OCI-LY1 (cell line): ENCODE results near the gene DNAJC7.

ENCODE experiments used
- H2AFZ ChIP-seq: fragments of 200-600 bp; sonication (generic), shearing (Covaris generic); 2 replicates; pipeline ENCODE4 v1.6.0; 2014; ENCODE audit warnings: antibody characterized with exemption, mild to moderate bottlenecking, low read length
- H3F3A ChIP-seq: fragments of 200-600 bp; sonication (generic), shearing (Covaris generic); 2 replicates; pipeline ENCODE4 v1.6.0; 2014; ENCODE audit warnings: mild to moderate bottlenecking, antibody characterized with exemption, low read length, moderate library complexity; ENCODE audit not compliant: insufficient read depth
- H3K27ac ChIP-seq: fragments of 200-600 bp; sonication (generic); 2 replicates; pipeline ENCODE4 v1.5.1; 2014; ENCODE audit warnings: low read length, mixed run types, mild to moderate bottlenecking, low read depth; ENCODE audit not compliant: poor library complexity, severe bottlenecking
- H3K27me3 ChIP-seq: fragments of 200-600 bp; sonication (generic); 2 replicates; pipeline ENCODE4 v1.6.0; 2014; ENCODE audit warnings: antibody characterized with exemption, mild to moderate bottlenecking, low read length, moderate library complexity; ENCODE audit not compliant: insufficient read depth
- H3K36me3 ChIP-seq: fragments of 200-600 bp; sonication (generic); 2 replicates; pipeline ENCODE4 v1.6.1; 2014; ENCODE audit warnings: mild to moderate bottlenecking, antibody characterized with exemption, low read length, moderate library complexity, mixed read lengths; ENCODE audit not compliant: insufficient read depth
- H3K4me1 ChIP-seq: fragments of 200-600 bp; sonication (generic); 2 replicates; pipeline ENCODE4 v1.5.1; 2014; ENCODE audit warnings: mild to moderate bottlenecking, low read length, moderate library complexity; ENCODE audit not compliant: insufficient read depth, severe bottlenecking
- H3K4me2 ChIP-seq: fragments of 200-600 bp; sonication (generic), shearing (Covaris generic); 2 replicates; pipeline ENCODE4 v1.6.1; 2014; ENCODE audit warnings: low read length
- H3K4me3 ChIP-seq: fragments of 200-600 bp; sonication (generic); 2 replicates; pipeline ENCODE4 v1.5.1; 2014; ENCODE audit warnings: low read length, low read depth, mild to moderate bottlenecking, mixed read lengths; ENCODE audit not compliant: poor library complexity, severe bottlenecking
- H3K79me2 ChIP-seq: fragments of 200-600 bp; shearing (Covaris generic); 2 replicates; pipeline ENCODE4 v1.6.1; 2016; ENCODE audit warnings: mixed run types, low read length, mixed read lengths; ENCODE audit not compliant: insufficient read depth
- H3K9ac ChIP-seq: fragments of 200-600 bp; sonication (generic), shearing (Covaris generic); 2 replicates; pipeline ENCODE4 v1.6.1; 2014; ENCODE audit warnings: mild to moderate bottlenecking, low read length, mixed read lengths
- H3K9me2 ChIP-seq: fragments of 200-600 bp; sonication (generic), shearing (Covaris generic); 2 replicates; pipeline ENCODE4 v1.6.1; 2014; ENCODE audit warnings: low read depth, mild to moderate bottlenecking, low read length, mixed read lengths
- H3K9me3 ChIP-seq: fragments of 200-600 bp; shearing (Covaris generic); 2 replicates; pipeline ENCODE4 v1.6.1; 2014; ENCODE audit warnings: low read length, mixed read lengths
- H4K20me1 ChIP-seq: fragments of 200-600 bp; sonication (generic), shearing (Covaris generic); 2 replicates; pipeline ENCODE4 v1.6.0; 2016; ENCODE audit warnings: mild to moderate bottlenecking, low read length; ENCODE audit not compliant: insufficient read depth
- EZH2 ChIP-seq: fragments of 200-600 bp; sonication (generic), shearing (Covaris generic); IDR thresholded peaks from 2 replicates; pipeline ENCODE4 v1.8.0; 2017; ENCODE audit warnings: borderline replicate concordance, mixed run types, mild to moderate bottlenecking, antibody characterized with exemption, low read length, moderate library complexity, mixed read lengths
- TF ChIP-seq, protein P1 (sequence below): fragments of 200-600 bp; sonication (generic), shearing (Covaris generic); IDR thresholded peaks from 2 replicates; pipeline ENCODE4 v1.5.1; 2017; ENCODE audit warnings: mild to moderate bottlenecking, antibody characterized with exemption, low read length, moderate library complexity, mixed read lengths

DNAJC7 gene

DNA sequence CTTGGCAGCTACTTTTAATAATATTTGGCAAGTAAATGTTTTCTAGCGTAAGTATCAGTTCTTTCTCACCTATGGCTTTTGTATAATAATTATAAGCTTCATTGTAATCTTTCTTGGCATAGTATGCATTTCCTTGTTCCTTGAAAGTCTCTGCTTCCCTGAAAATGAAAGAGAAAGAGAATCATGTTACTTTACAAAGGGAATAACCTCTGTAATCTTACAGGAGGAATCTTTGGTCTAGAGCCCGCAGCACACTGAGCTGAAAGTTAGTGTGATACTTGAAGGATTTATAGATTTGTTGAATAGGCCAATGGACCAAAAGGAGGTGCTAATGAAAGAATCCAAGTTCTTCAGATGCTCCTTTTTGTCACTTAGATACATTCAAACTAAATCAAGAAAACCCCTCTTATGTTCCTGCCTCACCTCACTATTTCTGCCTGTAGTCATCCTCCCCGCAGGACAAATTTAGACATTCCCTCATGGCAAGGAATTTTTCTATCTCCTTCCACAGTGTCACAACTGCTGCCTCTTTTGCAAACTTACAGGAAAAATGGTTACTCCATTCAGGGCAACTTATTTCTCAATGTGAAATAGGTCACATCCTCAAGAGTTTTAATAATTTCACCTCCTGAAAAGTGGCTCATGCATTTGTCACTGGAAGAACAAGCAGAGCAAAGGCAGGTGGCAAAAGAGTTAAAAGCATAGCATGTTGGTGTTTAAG is 16.7 kb downstream of the DNAJC7 start:
- Histone ChIP-seq H3K4me3 (no peak overlapping the region), H3K9me2 (no peaks in the 10 kb centered on the region), H3K9ac (no peak overlapping the region), H4K20me1 (no peaks in the 10 kb centered on the region), H3K27ac (no peak overlapping the region), H3K36me3 (peaks cover 71% of the 10 kb centered on the region), H3K79me2 (peaks cover 47% of the 10 kb centered on the region), H3K4me2 (no peak overlapping the region), H3K9me3 (no peaks in the 10 kb centered on the region), H3K27me3 (no peaks in the 10 kb centered on the region), H2AFZ (no peak overlapping the region), H3F3A (no peaks in the 10 kb centered on the region), H3K4me1 (peaks cover 18% of the 10 kb centered on the region)
- TF ChIP-seq, protein P1, sequence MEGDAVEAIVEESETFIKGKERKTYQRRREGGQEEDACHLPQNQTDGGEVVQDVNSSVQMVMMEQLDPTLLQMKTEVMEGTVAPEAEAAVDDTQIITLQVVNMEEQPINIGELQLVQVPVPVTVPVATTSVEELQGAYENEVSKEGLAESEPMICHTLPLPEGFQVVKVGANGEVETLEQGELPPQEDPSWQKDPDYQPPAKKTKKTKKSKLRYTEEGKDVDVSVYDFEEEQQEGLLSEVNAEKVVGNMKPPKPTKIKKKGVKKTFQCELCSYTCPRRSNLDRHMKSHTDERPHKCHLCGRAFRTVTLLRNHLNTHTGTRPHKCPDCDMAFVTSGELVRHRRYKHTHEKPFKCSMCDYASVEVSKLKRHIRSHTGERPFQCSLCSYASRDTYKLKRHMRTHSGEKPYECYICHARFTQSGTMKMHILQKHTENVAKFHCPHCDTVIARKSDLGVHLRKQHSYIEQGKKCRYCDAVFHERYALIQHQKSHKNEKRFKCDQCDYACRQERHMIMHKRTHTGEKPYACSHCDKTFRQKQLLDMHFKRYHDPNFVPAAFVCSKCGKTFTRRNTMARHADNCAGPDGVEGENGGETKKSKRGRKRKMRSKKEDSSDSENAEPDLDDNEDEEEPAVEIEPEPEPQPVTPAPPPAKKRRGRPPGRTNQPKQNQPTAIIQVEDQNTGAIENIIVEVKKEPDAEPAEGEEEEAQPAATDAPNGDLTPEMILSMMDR, result no peak
- TF ChIP-seq EZH2, result no peak

DNA sequence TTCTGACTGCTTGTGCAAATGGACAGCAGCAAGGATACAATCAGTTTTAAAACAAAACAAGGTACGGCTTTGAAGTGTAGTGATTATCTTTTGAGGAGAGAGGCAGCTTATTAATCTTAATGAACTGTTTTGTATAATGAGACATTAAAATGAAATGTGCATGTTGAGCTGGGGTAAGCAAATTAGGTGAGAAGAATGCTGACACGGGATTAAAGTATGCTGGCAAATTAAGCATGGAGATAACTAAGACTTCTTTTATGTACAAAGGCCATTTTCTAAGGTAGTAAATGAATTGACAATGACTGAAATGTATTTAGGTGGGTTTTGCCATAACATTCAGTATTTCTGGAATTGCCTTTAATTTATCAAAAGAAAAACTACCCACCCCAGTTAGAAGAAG is 18.7 kb downstream of the DNAJC7 start:
- Histone ChIP-seq H3K9ac (no peak overlapping the region), H3K27ac (no peak overlapping the region), H3K36me3 (peaks cover 87% of the 10 kb centered on the region), H3F3A (no peaks in the 10 kb centered on the region), H3K79me2 (peaks cover 26% of the 10 kb centered on the region), H3K9me3 (no peaks in the 10 kb centered on the region), H3K4me1 (peaks cover 18% of the 10 kb centered on the region), H4K20me1 (no peaks in the 10 kb centered on the region), H2AFZ (no peak overlapping the region), H3K4me3 (no peak overlapping the region), H3K9me2 (no peaks in the 10 kb centered on the region), H3K27me3 (no peaks in the 10 kb centered on the region), H3K4me2 (no peak overlapping the region)
- TF ChIP-seq EZH2, result no peak
- TF ChIP-seq, protein P1, result no peak

DNA sequence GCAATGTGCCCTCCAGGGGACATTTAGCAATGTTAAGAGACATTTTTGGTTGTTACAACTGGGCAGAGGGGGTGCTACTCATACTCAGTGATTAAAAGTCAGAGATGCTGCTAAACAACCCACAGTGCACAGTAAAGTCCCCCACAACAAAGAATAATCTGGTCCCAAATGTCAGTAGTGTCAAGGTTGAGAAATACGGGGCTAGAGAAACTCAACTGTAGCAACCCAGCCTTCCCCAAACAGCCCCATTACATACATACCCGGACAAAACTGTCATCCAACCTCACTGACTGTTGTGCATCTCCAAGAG is 20.4 kb downstream of the DNAJC7 start:
- Histone ChIP-seq H3K36me3 (peaks cover 87% of the 10 kb centered on the region), H3K27me3 (no peaks in the 10 kb centered on the region), H3F3A (no peaks in the 10 kb centered on the region), H3K79me2 (peaks cover 9% of the 10 kb centered on the region), H3K4me1 (peaks cover 18% of the 10 kb centered on the region), H3K27ac (peak overlapping the region; percentile 82), H3K9me2 (no peaks in the 10 kb centered on the region), H4K20me1 (no peaks in the 10 kb centered on the region), H3K9me3 (no peaks in the 10 kb centered on the region), H3K9ac (peak overlapping the region; percentile 23; the same call in 1 of the 2 replicates), H3K4me2 (peak overlapping the region; percentile 43; the same call in 1 of the 2 replicates), H2AFZ (no peak overlapping the region), H3K4me3 (no peak overlapping the region)
- TF ChIP-seq, protein P1, result no peak
- no peak for TF ChIP-seq EZH2
